ENCODE measurements around the gene ITGA2B. TPM values are rescaled to one million over a fixed set of nuclear protein-coding genes. Genes with fewer than 3 reads are reported as not detected.

Gene ITGA2B
- total and polyA plus RNA-seq, 2 of the 8 experiments (the other 6 are each of a cell fraction or from before 2014, with no cell fraction given): 6.9 to 12.3 TPM

DNA sequence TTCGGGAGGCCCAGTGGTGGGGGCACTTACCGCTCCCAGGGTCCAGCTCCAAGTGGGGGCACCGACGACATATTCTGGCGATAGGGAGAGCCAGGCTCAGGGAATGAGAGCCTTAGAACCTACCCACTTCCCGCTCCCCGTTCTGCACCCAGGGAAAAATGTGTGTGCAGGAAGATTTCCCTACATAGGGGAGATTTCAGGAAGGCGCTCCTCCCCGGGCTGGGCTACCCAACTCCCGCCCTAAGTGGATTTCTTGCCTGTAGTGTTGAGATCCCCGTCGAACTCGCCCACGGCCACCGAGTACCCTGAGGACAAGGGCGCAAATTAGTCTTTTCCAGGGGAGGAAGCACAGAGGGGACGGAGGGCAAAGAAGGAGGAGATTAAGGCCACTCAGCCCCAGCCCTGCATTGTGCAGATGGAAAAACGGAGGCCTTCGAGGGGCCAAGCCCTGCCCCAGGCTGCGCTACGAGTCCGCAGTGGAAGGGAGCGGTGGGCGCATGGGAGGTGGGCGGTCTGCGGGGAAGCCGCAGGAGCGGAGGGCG, 5.1 kb downstream of the ITGA2B start (continued):
- TF ChIP-seq EZH2 (IDR thresholded peaks at IDR 0.05; ENCODE audit: low read depth, low read length, severe bottlenecking): peak; percentile 63
